Uterus (tissue), 2 donors: Measurements from ENCODE around the gene WDR4.

Experiments
- CTCF ChIP-seq, 4 experiments: fragments of 200-600 bp in 2 of 4; fragments of 450-650 bp in 2 of 4; sonication (generic) in 2 of 4; IDR thresholded peaks; one replicate each; pipeline ENCODE4 v1.5.1; 2016 to 2019; ENCODE audit warnings: antibody characterized with exemption in 4 of 4, mild to moderate bottlenecking in 2 of 4, moderate library complexity in 1 of 4
- POLR2A ChIP-seq, 2 donors: fragments of 450-650 bp; IDR thresholded peaks; one replicate each; pipeline ENCODE4 v1.6.1; 2016; ENCODE audit warnings: antibody characterized with exemption in 2 of 2, mild to moderate bottlenecking in 1 of 2, moderate library complexity in 1 of 2

GRCh38 chr21:42833859-42834725, 45.2 kb downstream of the WDR4 start:
- TF ChIP-seq CTCF (IDR thresholded peaks at IDR 0.05) (no peak), POLR2A (IDR thresholded peaks at IDR 0.05) (no peak)
